ENCODE data around the gene TBC1D9B. TPM values are rescaled to one million over a fixed set of nuclear protein-coding genes. Genes with fewer than 3 reads are reported as not detected.
A peak's percentile ranks its signal among the peaks of the same experiment; 100 is the strongest.

Gene TBC1D9B
- total and polyA plus RNA-seq, 2 of the 13 experiments (the other 11 are each of a cell fraction or from before 2014, with no cell fraction given) = 35.0 to 50.0 TPM

GRCh38 chr5:179858586-179859427 lies 48.9 kb downstream of the TBC1D9B start, which contains the start of gene MRNIP (continued):
- TF ChIP-seq ZNF496 (CRISPR knock-in tag; IDR thresholded peaks at IDR 0.05; ENCODE audit: insufficient replicate concordance) (no peak), TIGD3 (CRISPR knock-in tag; IDR thresholded peaks at IDR 0.05; ENCODE audit: borderline replicate concordance) (0 out of 2 replicates have a peak, but pooled peaks have one; percentile 72), BHLHE40 (IDR thresholded peaks at IDR 0.05; ENCODE audit: low read length) (peak; percentile 75), ZNF644 (CRISPR knock-in tag; IDR thresholded peaks at IDR 0.05; ENCODE audit: low read depth) (no peak), ZHX2 (IDR thresholded peaks at IDR 0.05; ENCODE audit: low read depth) (peak; percentile 48; the same call in 1 of the 2 replicates), ZHX2 (CRISPR knock-in tag; IDR thresholded peaks at IDR 0.05; ENCODE audit: borderline replicate concordance) (no peak; the same call in 1 of the 2 replicates), ATF3 (CRISPR knock-in tag; IDR thresholded peaks at IDR 0.05) (no peak), ZFP41 (CRISPR knock-in tag; IDR thresholded peaks at IDR 0.05; ENCODE audit: borderline replicate concordance) (0 out of 2 replicates have a peak, but pooled peaks have one; percentile 75), PRMT3 (CRISPR knock-in tag; IDR thresholded peaks at IDR 0.05; ENCODE audit: borderline replicate concordance, low read depth) (no peak), DRAP1 (CRISPR knock-in tag; IDR thresholded peaks at IDR 0.05) (peak; percentile 94), ZNF724P (CRISPR knock-in tag; IDR thresholded peaks at IDR 0.05; ENCODE audit: borderline replicate concordance) (no peak; the same call in 1 of the 2 replicates), YY1 (IDR thresholded peaks at IDR 0.05; ENCODE audit: insufficient read depth, insufficient replicate concordance, low read depth, low read length) (peak; percentile 81), ZNF839 (CRISPR knock-in tag; IDR thresholded peaks at IDR 0.05; ENCODE audit: borderline replicate concordance) (peak; percentile 77), ASH2L (IDR thresholded peaks at IDR 0.05; ENCODE audit: insufficient read length, low read depth, low read length) (peak; percentile 86), ZNF614 (CRISPR knock-in tag; IDR thresholded peaks at IDR 0.05; ENCODE audit: borderline replicate concordance) (peak; percentile 85; the same call in 1 of the 2 replicates), ZNF639 (CRISPR knock-in tag; conservative IDR thresholded peaks at IDR 0.05) (no peak)

Measured in HepG2 (cell line).